ENCODE measurements around the gene PARP16.

GRCh38 chr15:65245096-65245856 is 41.4 kb downstream of the PARP16 start:
- TF ChIP-seq ZNF155 (tag by site-specific recombination; IDR thresholded peaks at IDR 0.05): no peak
- no peak for TF ChIP-seq CTCF (tag by site-specific recombination; IDR thresholded peaks at IDR 0.05)
- TF ChIP-seq ZNF664 (tag by site-specific recombination; IDR thresholded peaks at IDR 0.05): no peak
- TF ChIP-seq ZNF169 (tag by site-specific recombination; IDR thresholded peaks at IDR 0.05): no peak
- no peak for TF ChIP-seq SP2 (tag by site-specific recombination; IDR thresholded peaks at IDR 0.05)
- no peak for TF ChIP-seq KLF9 (tag by site-specific recombination; IDR thresholded peaks at IDR 0.05; ENCODE audit: low read depth)
